Measurements from ENCODE around the gene ANXA4.

DNA sequence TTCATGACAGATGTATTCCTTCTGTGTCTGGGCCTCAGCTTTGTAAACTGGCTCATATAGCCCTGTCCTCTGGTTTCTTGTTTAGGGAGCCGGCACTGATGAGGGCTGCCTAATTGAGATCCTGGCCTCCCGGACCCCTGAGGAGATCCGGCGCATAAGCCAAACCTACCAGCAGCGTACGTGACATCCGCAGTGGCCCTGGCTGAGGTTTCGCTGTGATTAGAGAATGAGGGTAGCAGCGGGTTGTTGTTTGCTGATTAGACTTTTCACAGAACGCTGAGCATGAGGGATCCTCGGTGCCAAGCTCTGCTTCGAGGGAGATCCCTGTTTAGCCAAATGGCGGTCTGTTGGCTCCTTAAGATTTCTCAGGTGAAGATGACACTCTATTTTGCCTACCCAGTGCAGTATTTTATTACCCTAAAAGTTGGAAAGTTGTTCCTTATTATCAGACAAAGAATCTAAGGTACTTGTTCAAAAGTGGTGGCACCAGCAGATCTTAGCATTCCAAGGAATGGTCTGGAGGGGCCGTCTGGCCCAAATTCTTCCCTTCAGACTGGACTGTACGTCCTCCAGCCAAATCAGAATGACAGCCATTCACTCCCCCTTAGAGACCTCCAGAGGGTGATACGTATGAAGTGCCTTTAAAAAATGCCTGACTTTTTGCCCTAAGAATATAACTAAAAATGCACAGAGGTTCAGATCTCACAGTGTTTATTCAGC is 66.0 kb downstream of the ANXA4 start:
- TF ChIP-seq, protein P1, sequence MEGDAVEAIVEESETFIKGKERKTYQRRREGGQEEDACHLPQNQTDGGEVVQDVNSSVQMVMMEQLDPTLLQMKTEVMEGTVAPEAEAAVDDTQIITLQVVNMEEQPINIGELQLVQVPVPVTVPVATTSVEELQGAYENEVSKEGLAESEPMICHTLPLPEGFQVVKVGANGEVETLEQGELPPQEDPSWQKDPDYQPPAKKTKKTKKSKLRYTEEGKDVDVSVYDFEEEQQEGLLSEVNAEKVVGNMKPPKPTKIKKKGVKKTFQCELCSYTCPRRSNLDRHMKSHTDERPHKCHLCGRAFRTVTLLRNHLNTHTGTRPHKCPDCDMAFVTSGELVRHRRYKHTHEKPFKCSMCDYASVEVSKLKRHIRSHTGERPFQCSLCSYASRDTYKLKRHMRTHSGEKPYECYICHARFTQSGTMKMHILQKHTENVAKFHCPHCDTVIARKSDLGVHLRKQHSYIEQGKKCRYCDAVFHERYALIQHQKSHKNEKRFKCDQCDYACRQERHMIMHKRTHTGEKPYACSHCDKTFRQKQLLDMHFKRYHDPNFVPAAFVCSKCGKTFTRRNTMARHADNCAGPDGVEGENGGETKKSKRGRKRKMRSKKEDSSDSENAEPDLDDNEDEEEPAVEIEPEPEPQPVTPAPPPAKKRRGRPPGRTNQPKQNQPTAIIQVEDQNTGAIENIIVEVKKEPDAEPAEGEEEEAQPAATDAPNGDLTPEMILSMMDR (IDR thresholded peaks at IDR 0.05): no peak
- TF ChIP-seq POLR2A (IDR thresholded peaks at IDR 0.05): no peak
